HepG2 (cell line): ENCODE data around the gene AP1M2. TPM values are rescaled to one million over a fixed set of nuclear protein-coding genes. Genes with fewer than 3 reads are reported as not detected.

ENCODE experiments used
- ASH2L ChIP-seq: fragments of 300-600, 200-600 bp; sonication (generic); IDR thresholded peaks from 2 replicates; pipeline ENCODE4 v1.7.0; 2017; ENCODE audit warnings: low read depth, mild to moderate bottlenecking, moderate library complexity, mixed read lengths, low read length; ENCODE audit not compliant: insufficient read length
- KMT2A ChIP-seq: sonication (generic); formaldehyde crosslinking; IDR thresholded peaks from 2 replicates; pipeline ENCODE4 v1.4.0; 2020; ENCODE audit warnings: missing genetic modification reagents
- THAP11 ChIP-seq: IDR thresholded peaks from 2 replicates; pipeline ENCODE4 v1.6.1; 2016; ENCODE audit warnings: missing biosample characterization, missing genetic modification reagents
- ZFY ChIP-seq: sonication (generic); formaldehyde crosslinking; IDR thresholded peaks from 2 replicates; pipeline ENCODE4 v1.4.0; 2020; ENCODE audit warnings: missing genetic modification reagents
- polyA plus RNA-seq, 8 experiments: library from polyadenylated mRNA; depleted of rRNA in 3 of 8; stranded (reverse) in 7 of 8; unstranded in 1 of 8; fragments of >200 nt; fragmentation: Illumina TruSeq in 4 of 8; extraction: Trizol in 4 of 8; gene quantifications; 2 replicates each; pipeline versions ENCODE4 v1.2.1 to v1.2.3, GENCODE V29; 2011 to 2016; ENCODE audit warnings: low read depth in 4 of 8, missing spikeins in 1 of 8, mixed read lengths in 1 of 8; ENCODE audit not compliant: insufficient read depth in 1 of 8
- total RNA-seq, 5 experiments: library from RNA; depleted of rRNA; stranded (reverse); fragments of >200 nt; fragmentation: Illumina TruSeq; extraction: Trizol; gene quantifications; 2 replicates each; pipeline ENCODE4 v1.2.3, GENCODE V29; 2016; ENCODE audit warnings: low read depth in 1 of 5
- TF ChIP-seq, protein P1 (sequence below): sonication (generic); formaldehyde crosslinking; conservative IDR thresholded peaks from 2 replicates; pipeline ENCODE4 v1.5.0; 2020; ENCODE audit warnings: missing genetic modification reagents
- TF ChIP-seq, protein P2 (sequence below): sonication (generic); formaldehyde crosslinking; IDR thresholded peaks from 2 replicates; pipeline ENCODE4 v1.5.0; 2020; ENCODE audit warnings: mild to moderate bottlenecking, missing genetic modification reagents
- TF ChIP-seq, protein P3 (sequence below): sonication (generic); formaldehyde crosslinking; conservative IDR thresholded peaks from 2 replicates; pipeline ENCODE4 v1.4.0; 2020; ENCODE audit warnings: missing genetic modification reagents
- TF ChIP-seq, protein P4 (sequence below): sonication (generic); formaldehyde crosslinking; IDR thresholded peaks from 2 replicates; pipeline ENCODE4 v1.4.0; 2020; ENCODE audit warnings: mild to moderate bottlenecking, missing genetic modification reagents
- TF ChIP-seq, protein P5 (sequence below): sonication (generic); formaldehyde crosslinking; IDR thresholded peaks from 2 replicates; pipeline ENCODE4 v1.4.0; 2020; ENCODE audit warnings: missing genetic modification reagents
- TF ChIP-seq, protein P6 (sequence below), 2 experiments: sonication (generic) in 1 of 2; formaldehyde crosslinking in 1 of 2; IDR thresholded peaks; 2 replicates each; pipeline versions ENCODE4 v1.4.0 to v1.6.1; 2018 to 2020; ENCODE audit warnings: missing genetic modification reagents in 2 of 2, borderline replicate concordance in 1 of 2, low read depth in 1 of 2, mild to moderate bottlenecking in 1 of 2, missing biosample characterization in 1 of 2

The AP1M2 gene
- total and polyA plus RNA-seq, 2 of the 13 experiments (the other 11 are each of a cell fraction or from before 2014, with no cell fraction given), result 6.3 to 76.8 TPM

DNA sequence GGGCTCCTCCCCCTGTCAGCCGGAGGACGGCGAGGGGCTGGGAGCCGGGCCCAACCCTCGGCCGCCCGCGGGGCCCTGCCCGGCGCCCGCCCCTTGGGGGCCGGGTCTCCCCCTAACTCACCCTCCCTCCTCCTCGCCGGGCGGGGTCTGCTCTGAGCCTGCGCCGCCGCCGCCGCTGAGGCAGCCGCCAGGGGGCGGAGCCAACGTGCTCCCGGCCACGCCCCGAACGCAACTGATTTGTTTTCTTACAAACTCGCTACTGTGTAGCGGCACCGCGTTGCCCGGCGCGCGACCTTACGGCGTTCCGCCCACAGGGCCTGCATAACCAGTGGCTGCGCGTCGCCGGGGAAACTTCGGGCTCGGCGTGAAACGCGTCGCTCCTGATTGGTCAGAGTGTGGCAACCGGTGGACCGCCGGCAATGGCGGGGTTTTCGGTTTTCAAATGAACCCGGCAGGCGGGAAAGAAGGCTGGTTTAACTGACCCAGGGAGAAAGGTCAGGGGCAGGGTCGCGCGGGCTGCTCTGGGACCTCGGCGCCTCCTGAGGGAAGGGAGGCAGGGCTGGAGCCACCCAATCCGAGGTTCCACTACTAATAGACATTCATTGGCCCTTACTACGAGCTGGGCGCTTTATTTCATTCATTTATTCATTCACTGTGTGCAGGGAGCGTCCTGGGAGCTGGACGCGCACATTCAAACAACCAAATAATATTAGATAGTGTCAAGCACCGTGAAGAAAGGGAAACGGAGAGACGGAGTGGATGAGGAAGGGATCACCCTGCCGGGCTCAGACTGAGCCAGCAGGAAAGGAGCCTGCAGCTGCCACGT is 18.1 kb downstream of the AP1M2 start, which contains the start of gene CDKN2D (continued):
- TF ChIP-seq, protein P1, sequence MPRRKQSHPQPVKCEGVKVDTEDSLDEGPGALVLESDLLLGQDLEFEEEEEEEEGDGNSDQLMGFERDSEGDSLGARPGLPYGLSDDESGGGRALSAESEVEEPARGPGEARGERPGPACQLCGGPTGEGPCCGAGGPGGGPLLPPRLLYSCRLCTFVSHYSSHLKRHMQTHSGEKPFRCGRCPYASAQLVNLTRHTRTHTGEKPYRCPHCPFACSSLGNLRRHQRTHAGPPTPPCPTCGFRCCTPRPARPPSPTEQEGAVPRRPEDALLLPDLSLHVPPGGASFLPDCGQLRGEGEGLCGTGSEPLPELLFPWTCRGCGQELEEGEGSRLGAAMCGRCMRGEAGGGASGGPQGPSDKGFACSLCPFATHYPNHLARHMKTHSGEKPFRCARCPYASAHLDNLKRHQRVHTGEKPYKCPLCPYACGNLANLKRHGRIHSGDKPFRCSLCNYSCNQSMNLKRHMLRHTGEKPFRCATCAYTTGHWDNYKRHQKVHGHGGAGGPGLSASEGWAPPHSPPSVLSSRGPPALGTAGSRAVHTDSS (CRISPR knock-in tag), result no peak
- TF ChIP-seq KMT2A (CRISPR knock-in tag), result peak; percentile 63; the same call in 1 of the 2 replicates
- TF ChIP-seq, protein P2, sequence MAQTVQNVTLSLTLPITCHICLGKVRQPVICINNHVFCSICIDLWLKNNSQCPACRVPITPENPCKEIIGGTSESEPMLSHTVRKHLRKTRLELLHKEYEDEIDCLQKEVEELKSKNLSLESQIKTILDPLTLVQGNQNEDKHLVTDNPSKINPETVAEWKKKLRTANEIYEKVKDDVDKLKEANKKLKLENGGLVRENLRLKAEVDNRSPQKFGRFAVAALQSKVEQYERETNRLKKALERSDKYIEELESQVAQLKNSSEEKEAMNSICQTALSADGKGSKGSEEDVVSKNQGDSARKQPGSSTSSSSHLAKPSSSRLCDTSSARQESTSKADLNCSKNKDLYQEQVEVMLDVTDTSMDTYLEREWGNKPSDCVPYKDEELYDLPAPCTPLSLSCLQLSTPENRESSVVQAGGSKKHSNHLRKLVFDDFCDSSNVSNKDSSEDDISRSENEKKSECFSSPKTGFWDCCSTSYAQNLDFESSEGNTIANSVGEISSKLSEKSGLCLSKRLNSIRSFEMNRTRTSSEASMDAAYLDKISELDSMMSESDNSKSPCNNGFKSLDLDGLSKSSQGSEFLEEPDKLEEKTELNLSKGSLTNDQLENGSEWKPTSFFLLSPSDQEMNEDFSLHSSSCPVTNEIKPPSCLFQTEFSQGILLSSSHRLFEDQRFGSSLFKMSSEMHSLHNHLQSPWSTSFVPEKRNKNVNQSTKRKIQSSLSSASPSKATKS, result no peak
- TF ChIP-seq, protein P3, sequence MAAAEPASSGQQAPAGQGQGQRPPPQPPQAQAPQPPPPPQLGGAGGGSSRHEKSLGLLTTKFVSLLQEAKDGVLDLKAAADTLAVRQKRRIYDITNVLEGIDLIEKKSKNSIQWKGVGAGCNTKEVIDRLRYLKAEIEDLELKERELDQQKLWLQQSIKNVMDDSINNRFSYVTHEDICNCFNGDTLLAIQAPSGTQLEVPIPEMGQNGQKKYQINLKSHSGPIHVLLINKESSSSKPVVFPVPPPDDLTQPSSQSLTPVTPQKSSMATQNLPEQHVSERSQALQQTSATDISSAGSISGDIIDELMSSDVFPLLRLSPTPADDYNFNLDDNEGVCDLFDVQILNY (CRISPR knock-in tag), result peak; percentile 98
- peak; percentile 54 for TF ChIP-seq ASH2L
- TF ChIP-seq THAP11 (CRISPR knock-in tag), result peak; percentile 80
- TF ChIP-seq, protein P4, sequence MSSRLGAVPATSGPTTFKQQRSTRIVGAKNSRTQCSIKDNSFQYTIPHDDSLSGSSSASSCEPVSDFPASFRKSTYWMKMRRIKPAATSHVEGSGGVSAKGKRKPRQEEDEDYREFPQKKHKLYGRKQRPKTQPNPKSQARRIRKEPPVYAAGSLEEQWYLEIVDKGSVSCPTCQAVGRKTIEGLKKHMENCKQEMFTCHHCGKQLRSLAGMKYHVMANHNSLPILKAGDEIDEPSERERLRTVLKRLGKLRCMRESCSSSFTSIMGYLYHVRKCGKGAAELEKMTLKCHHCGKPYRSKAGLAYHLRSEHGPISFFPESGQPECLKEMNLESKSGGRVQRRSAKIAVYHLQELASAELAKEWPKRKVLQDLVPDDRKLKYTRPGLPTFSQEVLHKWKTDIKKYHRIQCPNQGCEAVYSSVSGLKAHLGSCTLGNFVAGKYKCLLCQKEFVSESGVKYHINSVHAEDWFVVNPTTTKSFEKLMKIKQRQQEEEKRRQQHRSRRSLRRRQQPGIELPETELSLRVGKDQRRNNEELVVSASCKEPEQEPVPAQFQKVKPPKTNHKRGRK (CRISPR knock-in tag), result no peak
- TF ChIP-seq, protein P5, sequence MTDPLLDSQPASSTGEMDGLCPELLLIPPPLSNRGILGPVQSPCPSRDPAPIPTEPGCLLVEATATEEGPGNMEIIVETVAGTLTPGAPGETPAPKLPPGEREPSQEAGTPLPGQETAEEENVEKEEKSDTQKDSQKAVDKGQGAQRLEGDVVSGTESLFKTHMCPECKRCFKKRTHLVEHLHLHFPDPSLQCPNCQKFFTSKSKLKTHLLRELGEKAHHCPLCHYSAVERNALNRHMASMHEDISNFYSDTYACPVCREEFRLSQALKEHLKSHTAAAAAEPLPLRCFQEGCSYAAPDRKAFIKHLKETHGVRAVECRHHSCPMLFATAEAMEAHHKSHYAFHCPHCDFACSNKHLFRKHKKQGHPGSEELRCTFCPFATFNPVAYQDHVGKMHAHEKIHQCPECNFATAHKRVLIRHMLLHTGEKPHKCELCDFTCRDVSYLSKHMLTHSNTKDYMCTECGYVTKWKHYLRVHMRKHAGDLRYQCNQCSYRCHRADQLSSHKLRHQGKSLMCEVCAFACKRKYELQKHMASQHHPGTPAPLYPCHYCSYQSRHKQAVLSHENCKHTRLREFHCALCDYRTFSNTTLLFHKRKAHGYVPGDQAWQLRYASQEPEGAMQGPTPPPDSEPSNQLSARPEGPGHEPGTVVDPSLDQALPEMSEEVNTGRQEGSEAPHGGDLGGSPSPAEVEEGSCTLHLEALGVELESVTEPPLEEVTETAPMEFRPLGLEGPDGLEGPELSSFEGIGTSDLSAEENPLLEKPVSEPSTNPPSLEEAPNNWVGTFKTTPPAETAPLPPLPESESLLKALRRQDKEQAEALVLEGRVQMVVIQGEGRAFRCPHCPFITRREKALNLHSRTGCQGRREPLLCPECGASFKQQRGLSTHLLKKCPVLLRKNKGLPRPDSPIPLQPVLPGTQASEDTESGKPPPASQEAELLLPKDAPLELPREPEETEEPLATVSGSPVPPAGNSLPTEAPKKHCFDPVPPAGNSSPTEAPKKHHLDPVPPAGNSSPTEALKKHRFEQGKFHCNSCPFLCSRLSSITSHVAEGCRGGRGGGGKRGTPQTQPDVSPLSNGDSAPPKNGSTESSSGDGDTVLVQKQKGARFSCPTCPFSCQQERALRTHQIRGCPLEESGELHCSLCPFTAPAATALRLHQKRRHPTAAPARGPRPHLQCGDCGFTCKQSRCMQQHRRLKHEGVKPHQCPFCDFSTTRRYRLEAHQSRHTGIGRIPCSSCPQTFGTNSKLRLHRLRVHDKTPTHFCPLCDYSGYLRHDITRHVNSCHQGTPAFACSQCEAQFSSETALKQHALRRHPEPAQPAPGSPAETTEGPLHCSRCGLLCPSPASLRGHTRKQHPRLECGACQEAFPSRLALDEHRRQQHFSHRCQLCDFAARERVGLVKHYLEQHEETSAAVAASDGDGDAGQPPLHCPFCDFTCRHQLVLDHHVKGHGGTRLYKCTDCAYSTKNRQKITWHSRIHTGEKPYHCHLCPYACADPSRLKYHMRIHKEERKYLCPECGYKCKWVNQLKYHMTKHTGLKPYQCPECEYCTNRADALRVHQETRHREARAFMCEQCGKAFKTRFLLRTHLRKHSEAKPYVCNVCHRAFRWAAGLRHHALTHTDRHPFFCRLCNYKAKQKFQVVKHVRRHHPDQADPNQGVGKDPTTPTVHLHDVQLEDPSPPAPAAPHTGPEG, result 0 out of 2 replicates have a peak, but pooled peaks have one; percentile 51
- TF ChIP-seq ZFY (CRISPR knock-in tag), result peak; percentile 51
- TF ChIP-seq, protein P6, sequence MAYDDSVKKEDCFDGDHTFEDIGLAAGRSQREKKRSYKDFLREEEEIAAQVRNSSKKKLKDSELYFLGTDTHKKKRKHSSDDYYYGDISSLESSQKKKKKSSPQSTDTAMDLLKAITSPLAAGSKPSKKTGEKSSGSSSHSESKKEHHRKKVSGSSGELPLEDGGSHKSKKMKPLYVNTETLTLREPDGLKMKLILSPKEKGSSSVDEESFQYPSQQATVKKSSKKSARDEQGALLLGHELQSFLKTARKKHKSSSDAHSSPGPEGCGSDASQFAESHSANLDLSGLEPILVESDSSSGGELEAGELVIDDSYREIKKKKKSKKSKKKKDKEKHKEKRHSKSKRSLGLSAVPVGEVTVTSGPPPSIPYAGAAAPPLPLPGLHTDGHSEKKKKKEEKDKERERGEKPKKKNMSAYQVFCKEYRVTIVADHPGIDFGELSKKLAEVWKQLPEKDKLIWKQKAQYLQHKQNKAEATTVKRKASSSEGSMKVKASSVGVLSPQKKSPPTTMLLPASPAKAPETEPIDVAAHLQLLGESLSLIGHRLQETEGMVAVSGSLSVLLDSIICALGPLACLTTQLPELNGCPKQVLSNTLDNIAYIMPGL (CRISPR knock-in tag; IDR thresholded peaks at IDR 0.05; ENCODE audit: borderline replicate concordance in 1 of 2, low read depth in 1 of 2), result 0 out of 4 replicates have a peak, but pooled peaks of 1 of the 2 experiments have one; percentile 27
